HEK293 (cell line): ENCODE results near the gene CPNE2.
A peak's percentile ranks its signal among the peaks of the same experiment; 100 is the strongest.

Source experiments
- CTCF ChIA-PET: fragments of 350-600 bp; formaldehyde crosslinking; extraction: SDS; loops from one replicate; lab custom pipeline; 2021; ENCODE audit warnings: antibody characterized with exemption; lab: Yijun Ruan, JAX
- POLR2A ChIA-PET: fragments of 300-600 bp; formaldehyde crosslinking; extraction: SDS; loops from one replicate; lab custom pipeline; 2020; ENCODE audit warnings: antibody characterized with exemption, inconsistent platforms; lab: Yijun Ruan, JAX
- H3K27ac ChIP-seq: fragments of 200-500 bp; sonication (Bioruptor generic); 2 replicates; pipeline ENCODE4 v1.5.1; 2014; ENCODE audit warnings: low read depth, low read length, control low read depth, inconsistent platforms; ENCODE audit errors: extremely low read depth
- H3K36me3 ChIP-seq, 2 experiments: fragments of 200-500 bp in 1 of 2; sonication (Bioruptor generic) in 1 of 2; 1 replicate in 1 of 2; 2 replicates in 1 of 2; pipeline ENCODE4 v1.5.1; 2014 to 2017; ENCODE audit warnings: inconsistent platforms in 2 of 2, low read length in 2 of 2; ENCODE audit not compliant: control insufficient read depth in 2 of 2, insufficient read depth in 1 of 2
- H3K4me1 ChIP-seq: fragments of 200-500 bp; sonication (Bioruptor generic); 2 replicates; pipeline ENCODE4 v1.5.1; 2014; ENCODE audit warnings: mild to moderate bottlenecking, low read length, inconsistent platforms; ENCODE audit not compliant: control insufficient read depth, insufficient read depth
- H3K4me3 ChIP-seq: 2 replicates; pipeline ENCODE4 v1.5.1; 2011; ENCODE audit warnings: low read depth, mild to moderate bottlenecking, control low read depth, low read length, moderate library complexity
- H3K9me3 ChIP-seq: fragments of 200-500 bp; sonication (Bioruptor generic); 2 replicates; pipeline ENCODE4 v1.5.1; 2014; ENCODE audit warnings: low read depth, low read length, inconsistent platforms; ENCODE audit not compliant: control insufficient read depth, insufficient read depth
- IKZF3 ChIP-seq: fragments of 450-650 bp; IDR thresholded peaks from 2 replicates; pipeline ENCODE4 v1.5.0; 2018; ENCODE audit warnings: missing biosample characterization, mild to moderate bottlenecking, missing genetic modification characterization, moderate library complexity
- PRDM1 ChIP-seq: fragments of 450-650 bp; formaldehyde crosslinking; IDR thresholded peaks from 2 replicates; pipeline ENCODE4; 2016; ENCODE audit warnings: missing biosample characterization, missing genetic modification characterization
- SP7 ChIP-seq: fragments of 450-650 bp; formaldehyde crosslinking; IDR thresholded peaks from 2 replicates; pipeline ENCODE4 v1.5.1; 2016; ENCODE audit warnings: missing biosample characterization, missing genetic modification characterization
- ZBTB20 ChIP-seq: fragments of 450-650 bp; formaldehyde crosslinking; IDR thresholded peaks from 2 replicates; pipeline ENCODE4 v1.5.1; 2016; ENCODE audit warnings: missing biosample characterization, missing genetic modification characterization
- ZBTB7A ChIP-seq: fragments of 450-650 bp; formaldehyde crosslinking; IDR thresholded peaks from 2 replicates; pipeline ENCODE4 v1.5.1; 2016; ENCODE audit warnings: low read depth, missing biosample characterization, missing genetic modification characterization
- ZFP3 ChIP-seq: fragments of 450-650 bp; formaldehyde crosslinking; IDR thresholded peaks from 2 replicates; pipeline ENCODE4 v1.5.1; 2016; ENCODE audit warnings: low read depth, missing biosample characterization, missing genetic modification characterization
- ZNF148 ChIP-seq: fragments of 450-650 bp; formaldehyde crosslinking; IDR thresholded peaks from 2 replicates; pipeline ENCODE4 v1.5.0; 2017; ENCODE audit warnings: missing biosample characterization, missing genetic modification characterization, borderline replicate concordance
- ZNF184 ChIP-seq: fragments of 450-650 bp; IDR thresholded peaks from 2 replicates; pipeline ENCODE4 v1.5.1; 2018; ENCODE audit warnings: missing biosample characterization, mild to moderate bottlenecking, missing genetic modification characterization
- ZNF2 ChIP-seq: fragments of 450-650 bp; formaldehyde crosslinking; IDR thresholded peaks from 2 replicates; pipeline ENCODE4 v1.5.1; 2016; ENCODE audit warnings: missing biosample characterization, missing genetic modification characterization
- ZNF221 ChIP-seq: fragments of 450-650 bp; formaldehyde crosslinking; IDR thresholded peaks from 2 replicates; pipeline ENCODE4 v1.5.1; 2017; ENCODE audit warnings: missing biosample characterization, missing genetic modification characterization, borderline replicate concordance
- ZNF223 ChIP-seq: fragments of 450-650 bp; formaldehyde crosslinking; IDR thresholded peaks from 2 replicates; pipeline ENCODE4 v1.5.1; 2016; ENCODE audit warnings: missing biosample characterization, missing genetic modification characterization
- ZNF23 ChIP-seq: fragments of 450-650 bp; formaldehyde crosslinking; IDR thresholded peaks from 2 replicates; pipeline ENCODE4 v1.5.1; 2016; ENCODE audit warnings: missing biosample characterization, missing genetic modification characterization, borderline replicate concordance
- ZNF280D ChIP-seq: fragments of 450-650 bp; formaldehyde crosslinking; IDR thresholded peaks from 2 replicates; pipeline ENCODE4 v1.5.1; 2016; ENCODE audit warnings: missing biosample characterization, missing genetic modification characterization
- ZNF366 ChIP-seq: fragments of 450-650 bp; formaldehyde crosslinking; conservative IDR thresholded peaks from 2 replicates; pipeline ENCODE4 v1.5.1; 2016; ENCODE audit warnings: missing biosample characterization, missing genetic modification characterization
- ZNF514 ChIP-seq: fragments of 450-650 bp; formaldehyde crosslinking; IDR thresholded peaks from 2 replicates; pipeline ENCODE4 v1.5.1; 2016; ENCODE audit warnings: missing biosample characterization, missing genetic modification characterization
- ZNF555 ChIP-seq: fragments of 450-650 bp; formaldehyde crosslinking; conservative IDR thresholded peaks from 2 replicates; pipeline ENCODE4 v1.5.1; 2017; ENCODE audit warnings: missing biosample characterization, mild to moderate bottlenecking, missing genetic modification characterization, inconsistent platforms
- ZNF785 ChIP-seq: fragments of 450-650 bp; formaldehyde crosslinking; IDR thresholded peaks from 2 replicates; pipeline ENCODE4 v1.5.1; 2016; ENCODE audit warnings: missing biosample characterization, missing genetic modification characterization
- ZNF837 ChIP-seq: fragments of 450-650 bp; formaldehyde crosslinking; IDR thresholded peaks from 2 replicates; pipeline ENCODE4 v1.5.1; 2016; ENCODE audit warnings: missing biosample characterization, missing genetic modification characterization
- TF ChIP-seq, protein P1 (sequence below): fragments of 450-650 bp; formaldehyde crosslinking; optimal IDR thresholded peaks from 2 replicates; pipeline ENCODE3; 2016; ENCODE audit warnings: missing biosample characterization, mild to moderate bottlenecking, missing genetic modification characterization
- TF ChIP-seq, protein P2 (sequence below): fragments of 450-650 bp; formaldehyde crosslinking; IDR thresholded peaks from 2 replicates; pipeline ENCODE4 v1.5.1; 2016; ENCODE audit warnings: missing biosample characterization, missing genetic modification characterization
- TF ChIP-seq, protein P3 (sequence below): fragments of 450-650 bp; formaldehyde crosslinking; IDR thresholded peaks from 2 replicates; pipeline ENCODE4 v1.5.1; 2016; ENCODE audit warnings: missing biosample characterization, missing genetic modification characterization
- TF ChIP-seq, protein P4 (sequence below): fragments of 450-650 bp; formaldehyde crosslinking; IDR thresholded peaks from 2 replicates; pipeline ENCODE4 v1.5.1; 2016; ENCODE audit warnings: missing biosample characterization, missing genetic modification characterization

Gene CPNE2

GRCh38 chr16:57185446-57185944, 93.1 kb downstream of the CPNE2 start:
- peak overlapping the region; percentile 77 for H3K27ac ChIP-seq
- CTCF ChIA-PET, result interaction anchor here (0.6 to 1.8 kb wide), 5 partner anchors 8 to 940 kb away, joined by 3 to 6 read pairs (median 4); partner anchors contain the start of gene CPNE2
- peak overlapping the region; percentile 85 for H3K4me3 ChIP-seq
- H3K9me3 ChIP-seq, result no peaks in the 10 kb centered on the region
- no peaks in the 10 kb centered on the region; a peak in 1 of 3 replicates for H3K36me3 ChIP-seq
- POLR2A ChIA-PET, result interaction anchor here (0.6 to 1.9 kb wide), 12 partner anchors 11 to 450 kb away, joined by 3 to 8 read pairs (median 4); partner anchors contain the start of genes ARL2BP, CIAPIN1 and COQ9
- H3K4me1 ChIP-seq, result peaks cover 2% of the 10 kb centered on the region
- TF ChIP-seq SP7 (tag by site-specific recombination), result peak; percentile 38; the same call in 1 of the 2 replicates
- TF ChIP-seq ZNF23 (tag by site-specific recombination), result no peak
- TF ChIP-seq ZNF366 (tag by site-specific recombination), result peak; percentile 97
- TF ChIP-seq, protein P1, sequence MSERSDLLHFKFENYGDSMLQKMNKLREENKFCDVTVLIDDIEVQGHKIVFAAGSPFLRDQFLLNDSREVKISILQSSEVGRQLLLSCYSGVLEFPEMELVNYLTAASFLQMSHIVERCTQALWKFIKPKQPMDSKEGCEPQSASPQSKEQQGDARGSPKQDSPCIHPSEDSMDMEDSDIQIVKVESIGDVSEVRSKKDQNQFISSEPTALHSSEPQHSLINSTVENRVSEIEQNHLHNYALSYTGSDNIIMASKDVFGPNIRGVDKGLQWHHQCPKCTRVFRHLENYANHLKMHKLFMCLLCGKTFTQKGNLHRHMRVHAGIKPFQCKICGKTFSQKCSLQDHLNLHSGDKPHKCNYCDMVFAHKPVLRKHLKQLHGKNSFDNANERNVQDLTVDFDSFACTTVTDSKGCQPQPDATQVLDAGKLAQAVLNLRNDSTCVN (tag by site-specific recombination), result no peak
- TF ChIP-seq ZNF837, result no peak
- no peak for TF ChIP-seq ZNF785 (tag by site-specific recombination)
- TF ChIP-seq, protein P2, sequence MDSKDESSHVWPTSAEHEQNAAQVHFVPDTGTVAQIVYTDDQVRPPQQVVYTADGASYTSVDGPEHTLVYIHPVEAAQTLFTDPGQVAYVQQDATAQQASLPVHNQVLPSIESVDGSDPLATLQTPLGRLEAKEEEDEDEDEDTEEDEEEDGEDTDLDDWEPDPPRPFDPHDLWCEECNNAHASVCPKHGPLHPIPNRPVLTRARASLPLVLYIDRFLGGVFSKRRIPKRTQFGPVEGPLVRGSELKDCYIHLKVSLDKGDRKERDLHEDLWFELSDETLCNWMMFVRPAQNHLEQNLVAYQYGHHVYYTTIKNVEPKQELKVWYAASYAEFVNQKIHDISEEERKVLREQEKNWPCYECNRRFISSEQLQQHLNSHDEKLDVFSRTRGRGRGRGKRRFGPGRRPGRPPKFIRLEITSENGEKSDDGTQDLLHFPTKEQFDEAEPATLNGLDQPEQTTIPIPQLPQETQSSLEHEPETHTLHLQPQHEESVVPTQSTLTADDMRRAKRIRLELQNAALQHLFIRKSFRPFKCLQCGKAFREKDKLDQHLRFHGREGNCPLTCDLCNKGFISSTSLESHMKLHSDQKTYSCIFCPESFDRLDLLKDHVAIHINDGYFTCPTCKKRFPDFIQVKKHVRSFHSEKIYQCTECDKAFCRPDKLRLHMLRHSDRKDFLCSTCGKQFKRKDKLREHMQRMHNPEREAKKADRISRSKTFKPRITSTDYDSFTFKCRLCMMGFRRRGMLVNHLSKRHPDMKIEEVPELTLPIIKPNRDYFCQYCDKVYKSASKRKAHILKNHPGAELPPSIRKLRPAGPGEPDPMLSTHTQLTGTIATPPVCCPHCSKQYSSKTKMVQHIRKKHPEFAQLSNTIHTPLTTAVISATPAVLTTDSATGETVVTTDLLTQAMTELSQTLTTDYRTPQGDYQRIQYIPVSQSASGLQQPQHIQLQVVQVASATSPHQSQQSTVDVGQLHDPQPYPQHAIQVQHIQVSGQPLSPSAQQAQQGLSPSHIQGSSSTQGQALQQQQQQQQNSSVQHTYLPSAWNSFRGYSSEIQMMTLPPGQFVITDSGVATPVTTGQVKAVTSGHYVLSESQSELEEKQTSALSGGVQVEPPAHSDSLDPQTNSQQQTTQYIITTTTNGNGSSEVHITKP, result peak; percentile 90
- no peak for TF ChIP-seq ZNF184
- TF ChIP-seq PRDM1 (tag by site-specific recombination), result peak; percentile 8; the same call in 1 of the 2 replicates
- TF ChIP-seq ZNF514 (tag by site-specific recombination), result no peak
- peak; percentile 61; the same call in 1 of the 2 replicates for TF ChIP-seq ZBTB7A (tag by site-specific recombination)
- TF ChIP-seq IKZF3 (tag by site-specific recombination), result no peak
- TF ChIP-seq, protein P3, sequence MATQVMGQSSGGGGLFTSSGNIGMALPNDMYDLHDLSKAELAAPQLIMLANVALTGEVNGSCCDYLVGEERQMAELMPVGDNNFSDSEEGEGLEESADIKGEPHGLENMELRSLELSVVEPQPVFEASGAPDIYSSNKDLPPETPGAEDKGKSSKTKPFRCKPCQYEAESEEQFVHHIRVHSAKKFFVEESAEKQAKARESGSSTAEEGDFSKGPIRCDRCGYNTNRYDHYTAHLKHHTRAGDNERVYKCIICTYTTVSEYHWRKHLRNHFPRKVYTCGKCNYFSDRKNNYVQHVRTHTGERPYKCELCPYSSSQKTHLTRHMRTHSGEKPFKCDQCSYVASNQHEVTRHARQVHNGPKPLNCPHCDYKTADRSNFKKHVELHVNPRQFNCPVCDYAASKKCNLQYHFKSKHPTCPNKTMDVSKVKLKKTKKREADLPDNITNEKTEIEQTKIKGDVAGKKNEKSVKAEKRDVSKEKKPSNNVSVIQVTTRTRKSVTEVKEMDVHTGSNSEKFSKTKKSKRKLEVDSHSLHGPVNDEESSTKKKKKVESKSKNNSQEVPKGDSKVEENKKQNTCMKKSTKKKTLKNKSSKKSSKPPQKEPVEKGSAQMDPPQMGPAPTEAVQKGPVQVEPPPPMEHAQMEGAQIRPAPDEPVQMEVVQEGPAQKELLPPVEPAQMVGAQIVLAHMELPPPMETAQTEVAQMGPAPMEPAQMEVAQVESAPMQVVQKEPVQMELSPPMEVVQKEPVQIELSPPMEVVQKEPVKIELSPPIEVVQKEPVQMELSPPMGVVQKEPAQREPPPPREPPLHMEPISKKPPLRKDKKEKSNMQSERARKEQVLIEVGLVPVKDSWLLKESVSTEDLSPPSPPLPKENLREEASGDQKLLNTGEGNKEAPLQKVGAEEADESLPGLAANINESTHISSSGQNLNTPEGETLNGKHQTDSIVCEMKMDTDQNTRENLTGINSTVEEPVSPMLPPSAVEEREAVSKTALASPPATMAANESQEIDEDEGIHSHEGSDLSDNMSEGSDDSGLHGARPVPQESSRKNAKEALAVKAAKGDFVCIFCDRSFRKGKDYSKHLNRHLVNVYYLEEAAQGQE (tag by site-specific recombination), result no peak; the same call in 1 of the 2 replicates
- no peak for TF ChIP-seq ZNF221 (tag by site-specific recombination)
- TF ChIP-seq ZNF223 (tag by site-specific recombination), result no peak
- no peak for TF ChIP-seq ZNF280D (tag by site-specific recombination)
- TF ChIP-seq ZNF555 (tag by site-specific recombination), result no peak
- TF ChIP-seq ZNF148, result no peak
- TF ChIP-seq ZNF2 (tag by site-specific recombination), result peak; percentile 83
- TF ChIP-seq, protein P4, sequence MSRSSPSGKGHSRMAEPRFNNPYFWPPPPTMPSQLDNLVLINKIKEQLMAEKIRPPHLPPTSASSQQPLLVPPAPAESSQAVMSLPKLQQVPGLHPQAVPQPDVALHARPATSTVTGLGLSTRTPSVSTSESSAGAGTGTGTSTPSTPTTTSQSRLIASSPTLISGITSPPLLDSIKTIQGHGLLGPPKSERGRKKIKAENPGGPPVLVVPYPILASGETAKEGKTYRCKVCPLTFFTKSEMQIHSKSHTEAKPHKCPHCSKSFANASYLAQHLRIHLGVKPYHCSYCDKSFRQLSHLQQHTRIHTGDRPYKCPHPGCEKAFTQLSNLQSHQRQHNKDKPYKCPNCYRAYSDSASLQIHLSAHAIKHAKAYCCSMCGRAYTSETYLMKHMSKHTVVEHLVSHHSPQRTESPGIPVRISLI (tag by site-specific recombination), result peak; percentile 87
- no peak for TF ChIP-seq ZFP3 (tag by site-specific recombination)
- TF ChIP-seq ZBTB20, result peak; percentile 38; the same call in 1 of the 2 replicates
